NT2/D1 (cell line): Measurements from ENCODE around the gene RASGRP2.

ENCODE experiments used
- DNase-seq: peaks from one replicate; pipeline ENCODE4 v3.0.0-alpha.2; 2011; ENCODE audit warnings: low read depth, low spot score
- H3K27me3 ChIP-seq: 2 replicates; pipeline ENCODE4 v1.6.0; 2011; ENCODE audit warnings: mild to moderate bottlenecking; ENCODE audit not compliant: insufficient read length, insufficient read depth
- H3K36me3 ChIP-seq: 2 replicates; pipeline ENCODE4 v1.6.1; 2011; ENCODE audit warnings: mild to moderate bottlenecking, low read length, mixed read lengths; ENCODE audit not compliant: insufficient read depth, insufficient read length
- H3K4me1 ChIP-seq: 2 replicates; pipeline ENCODE4 v1.5.1; 2011; ENCODE audit not compliant: insufficient read depth, insufficient read length
- H3K4me3 ChIP-seq: 2 replicates; pipeline ENCODE4 v1.5.1; 2011; ENCODE audit warnings: low read depth; ENCODE audit not compliant: insufficient read length
- H3K9ac ChIP-seq: 2 replicates; pipeline ENCODE4 v1.6.0; 2011; ENCODE audit warnings: low read depth; ENCODE audit not compliant: insufficient read length
- H3K9me3 ChIP-seq: 2 replicates; pipeline ENCODE4 v1.5.1; 2011; ENCODE audit warnings: mild to moderate bottlenecking, low read length; ENCODE audit not compliant: insufficient read depth
- SUZ12 ChIP-seq: IDR thresholded peaks from 2 replicates; pipeline ENCODE4 v1.6.1; 2011; ENCODE audit not compliant: insufficient read length, insufficient read depth; ENCODE audit errors: extremely low read depth
- YY1 ChIP-seq: IDR thresholded peaks from 2 replicates; pipeline ENCODE4 v1.6.1; 2011; ENCODE audit not compliant: insufficient read length, insufficient read depth
- ZNF274 ChIP-seq: IDR thresholded peaks from 2 replicates; pipeline ENCODE4 v1.6.1; 2011; ENCODE audit warnings: mild to moderate bottlenecking, low read depth, low read length

RASGRP2 gene

GRCh38 chr11:64769283-64769682 is 25.3 kb upstream of the RASGRP2 start:
- H3K27me3 ChIP-seq, result no peaks in the 10 kb centered on the region
- H3K4me3 ChIP-seq, result no peak overlapping the region
- no peak for DNase-seq
- H3K36me3 ChIP-seq, result peaks cover 98% of the 10 kb centered on the region
- TF ChIP-seq SUZ12 (no peak), YY1 (no peak), ZNF274 (no peak)
- no peaks in the 10 kb centered on the region for H3K9me3 ChIP-seq
- H3K4me1 ChIP-seq, result peaks cover 16% of the 10 kb centered on the region
- no peak overlapping the region for H3K9ac ChIP-seq

DNA sequence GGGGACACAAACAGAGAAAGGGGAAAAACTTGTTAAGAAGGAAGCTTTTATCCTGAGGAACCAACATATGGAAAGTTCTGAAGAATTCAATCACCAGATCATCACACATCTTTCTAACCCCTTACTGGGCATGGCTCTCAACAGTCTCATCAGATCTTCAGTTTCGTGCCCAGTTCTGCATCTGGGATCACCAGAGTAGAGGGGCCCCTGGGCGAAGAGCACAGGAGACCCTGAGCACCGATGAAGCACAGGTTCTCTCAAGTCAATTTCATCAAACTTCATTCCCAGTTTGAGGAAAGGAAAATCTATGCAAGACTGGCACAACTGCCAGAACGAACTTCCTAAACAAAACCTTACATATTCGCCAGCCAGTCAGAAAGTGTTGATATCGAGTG is 24.4 kb upstream of the RASGRP2 start:
- TF ChIP-seq SUZ12, result no peak
- no peak for TF ChIP-seq YY1
- TF ChIP-seq ZNF274, result no peak
- Histone ChIP-seq H3K4me3 (no peak overlapping the region), H3K4me1 (peaks cover 26% of the 10 kb centered on the region), H3K9me3 (no peaks in the 10 kb centered on the region), H3K36me3 (peaks cover 97% of the 10 kb centered on the region), H3K27me3 (no peaks in the 10 kb centered on the region), H3K9ac (no peak overlapping the region)
- DNase-seq, result no peak

DNA sequence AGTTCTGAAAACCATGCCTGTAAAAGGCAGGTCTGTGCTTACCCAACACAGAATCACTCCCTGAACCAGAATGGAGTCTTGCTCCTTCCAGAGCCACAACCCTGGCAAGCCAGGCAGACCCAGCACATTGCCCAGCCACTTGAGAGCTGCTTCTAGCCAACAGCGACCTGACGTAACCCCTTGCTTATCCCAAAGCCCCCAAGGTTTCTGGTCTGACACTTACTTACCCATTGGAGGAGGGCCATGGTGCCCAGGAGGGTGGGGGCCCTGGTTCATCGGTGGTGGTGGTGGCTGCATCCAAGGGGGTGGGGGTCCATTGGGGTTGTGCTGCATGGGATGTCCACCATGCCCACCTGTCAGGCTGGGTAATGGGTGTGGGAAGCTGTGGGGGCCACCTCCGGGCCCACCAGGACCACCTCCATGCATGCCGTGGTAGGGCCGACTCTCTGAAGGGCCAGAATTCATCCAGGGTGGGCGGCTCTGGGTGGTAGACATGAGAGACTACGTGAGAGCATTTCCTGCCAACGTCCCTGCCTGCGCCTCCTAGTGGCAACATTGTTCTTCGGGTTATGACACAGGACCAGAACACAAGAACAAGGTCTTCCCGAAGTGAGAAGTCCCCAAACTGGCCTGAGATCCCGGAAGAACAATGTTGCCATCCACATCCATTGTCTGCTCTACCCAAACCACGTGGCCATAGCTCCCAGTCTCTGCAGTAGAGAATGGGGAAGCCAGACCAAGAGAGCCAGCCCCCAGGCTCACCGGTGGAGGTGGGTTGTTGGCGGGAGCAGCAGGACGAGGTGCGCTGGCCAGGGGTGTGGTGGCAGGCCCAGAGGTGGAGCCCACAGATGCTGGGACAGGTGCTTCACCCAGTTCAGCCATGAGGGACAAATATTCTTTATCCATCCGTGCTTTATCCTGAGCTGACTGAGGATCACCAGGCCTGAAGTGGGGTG is 23.7 kb upstream of the RASGRP2 start:
- H3K36me3 ChIP-seq, result peaks cover 95% of the 10 kb centered on the region
- no peak overlapping the region for H3K9ac ChIP-seq
- peak; percentile 68 for DNase-seq
- H3K9me3 ChIP-seq, result no peaks in the 10 kb centered on the region
- H3K27me3 ChIP-seq, result no peaks in the 10 kb centered on the region
- no peak overlapping the region for H3K4me3 ChIP-seq
- peaks cover 30% of the 10 kb centered on the region for H3K4me1 ChIP-seq
- no peak for TF ChIP-seq YY1
- no peak for TF ChIP-seq SUZ12
- TF ChIP-seq ZNF274, result no peak

DNA sequence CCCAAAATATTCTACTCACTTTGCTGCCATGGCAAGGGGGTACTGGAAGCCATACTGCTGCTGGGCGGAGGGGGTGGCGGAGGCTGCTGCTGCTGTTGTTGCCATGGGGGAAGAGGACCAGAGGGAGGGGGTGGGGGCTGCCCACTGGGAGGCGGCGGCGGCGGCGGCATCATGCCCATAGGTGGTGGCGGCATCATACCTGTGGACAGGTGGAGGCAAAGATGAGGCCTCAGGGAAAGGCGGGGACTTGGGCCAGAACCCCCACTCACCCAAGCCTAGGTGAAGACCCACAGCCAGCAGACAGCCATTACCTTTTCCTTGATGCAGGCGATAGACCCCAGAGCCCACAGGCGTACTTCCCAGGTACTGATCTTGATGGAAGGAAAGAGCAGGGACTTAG is 22.9 kb upstream of the RASGRP2 start:
- peaks cover 94% of the 10 kb centered on the region for H3K36me3 ChIP-seq
- no peak overlapping the region for H3K4me3 ChIP-seq
- peaks cover 36% of the 10 kb centered on the region for H3K4me1 ChIP-seq
- no peaks in the 10 kb centered on the region for H3K9me3 ChIP-seq
- H3K9ac ChIP-seq, result no peak overlapping the region
- TF ChIP-seq SUZ12 (no peak), YY1 (no peak), ZNF274 (no peak)
- H3K27me3 ChIP-seq, result no peaks in the 10 kb centered on the region
- DNase-seq, result no peak

GRCh38 chr11:64765851-64766665 is 22.1 kb upstream of the RASGRP2 start:
- DNase-seq, result no peak
- no peak overlapping the region for H3K9ac ChIP-seq
- H3K9me3 ChIP-seq, result no peaks in the 10 kb centered on the region
- H3K4me1 ChIP-seq, result peaks cover 40% of the 10 kb centered on the region
- H3K27me3 ChIP-seq, result no peaks in the 10 kb centered on the region
- H3K36me3 ChIP-seq, result peaks cover 86% of the 10 kb centered on the region
- no peak overlapping the region for H3K4me3 ChIP-seq
- TF ChIP-seq SUZ12 (no peak), ZNF274 (no peak), YY1 (no peak)

GRCh38 chr11:64765291-64765850 is 21.4 kb upstream of the RASGRP2 start:
- TF ChIP-seq ZNF274, result no peak
- TF ChIP-seq YY1, result no peak
- no peak for TF ChIP-seq SUZ12
- H3K9me3 ChIP-seq, result no peaks in the 10 kb centered on the region
- peaks cover 79% of the 10 kb centered on the region for H3K36me3 ChIP-seq
- no peak overlapping the region for H3K4me3 ChIP-seq
- no peaks in the 10 kb centered on the region for H3K27me3 ChIP-seq
- H3K4me1 ChIP-seq, result peaks cover 46% of the 10 kb centered on the region
- no peak for DNase-seq
- H3K9ac ChIP-seq, result no peak overlapping the region

DNA sequence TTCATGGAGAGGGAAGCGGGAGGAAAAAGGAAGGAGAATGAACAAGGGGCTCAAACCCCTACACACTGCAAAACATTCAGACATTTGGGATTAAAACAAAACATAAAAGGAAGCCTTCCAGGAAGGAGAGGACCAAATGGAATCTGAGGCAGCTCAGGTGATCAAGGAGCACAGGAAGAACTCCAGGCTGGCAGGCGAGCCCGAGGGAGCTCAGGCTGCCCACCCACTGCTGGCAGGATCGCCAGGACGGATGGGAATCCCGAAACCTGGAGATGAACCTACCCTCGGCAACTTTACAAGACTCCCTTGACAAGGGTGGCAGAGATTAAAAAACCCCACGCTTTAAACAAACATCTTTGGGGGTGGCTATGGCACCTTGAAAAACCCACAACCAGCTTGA is 20.8 kb upstream of the RASGRP2 start:
- Histone ChIP-seq H3K9me3 (no peaks in the 10 kb centered on the region), H3K9ac (no peak overlapping the region), H3K36me3 (peaks cover 73% of the 10 kb centered on the region), H3K4me3 (no peak overlapping the region), H3K27me3 (no peaks in the 10 kb centered on the region), H3K4me1 (peaks cover 52% of the 10 kb centered on the region)
- DNase-seq, result no peak
- TF ChIP-seq ZNF274 (no peak), SUZ12 (no peak), YY1 (no peak)
